Osteoblast (primary cell): ENCODE measurements around the gene KASH5. TPM values are rescaled to one million over a fixed set of nuclear protein-coding genes. Genes with fewer than 3 reads are reported as not detected.
"Not testable (repeated sequence)": the region's sequence is repeated elsewhere in the genome, so short reads cannot be mapped to it uniquely, and the experiment has no call there.

Source experiments
- DNase-seq: peaks from one replicate; pipeline ENCODE4 v3.0.0; 2011; ENCODE audit warnings: low spot score, mixed read lengths; ENCODE audit not compliant: insufficient read length; ENCODE audit errors: missing footprints
- H2AFZ ChIP-seq: 2 replicates; pipeline ENCODE4 v1.6.0; 2011; ENCODE audit warnings: mild to moderate bottlenecking, low read length
- H3K27ac ChIP-seq: 2 replicates; pipeline ENCODE4 v1.5.1; 2011; ENCODE audit warnings: mild to moderate bottlenecking, low read depth, low read length, moderate library complexity
- H3K27me3 ChIP-seq: 2 replicates; pipeline ENCODE4 v1.6.0; 2012; ENCODE audit warnings: mild to moderate bottlenecking, control low read depth, inconsistent platforms, low read length, moderate library complexity; ENCODE audit not compliant: insufficient read depth
- H3K36me3 ChIP-seq: 2 replicates; pipeline ENCODE4 v1.5.1; 2011; ENCODE audit warnings: mild to moderate bottlenecking, low read length, control low read depth, moderate library complexity; ENCODE audit not compliant: insufficient read depth
- H3K4me1 ChIP-seq: 2 replicates; pipeline ENCODE4 v1.5.1; 2011; ENCODE audit warnings: mild to moderate bottlenecking, low read length, control low read depth, moderate library complexity; ENCODE audit not compliant: insufficient read depth
- H3K4me2 ChIP-seq: 2 replicates; pipeline ENCODE4 v1.6.0; 2011; ENCODE audit warnings: mild to moderate bottlenecking, low read length; ENCODE audit not compliant: insufficient read depth
- H3K4me3 ChIP-seq: fragments of 200-600 bp; sonication (generic); 3 replicates; pipeline ENCODE4 v1.5.1; 2012; ENCODE audit warnings: mild to moderate bottlenecking, low read length, inconsistent platforms; ENCODE audit not compliant: insufficient read depth
- H3K79me2 ChIP-seq: 2 replicates; pipeline ENCODE4 v1.6.0; 2012; ENCODE audit warnings: mild to moderate bottlenecking, low read length, control low read depth, inconsistent platforms; ENCODE audit not compliant: insufficient read depth
- H3K9me3 ChIP-seq: 2 replicates; pipeline ENCODE4 v1.5.1; 2011; ENCODE audit warnings: low read depth, low read length, control low read depth
- H4K20me1 ChIP-seq: 2 replicates; pipeline ENCODE4 v1.6.0; 2012; ENCODE audit warnings: mild to moderate bottlenecking, low read length, control low read depth; ENCODE audit not compliant: insufficient read depth
- CTCF ChIP-seq: IDR thresholded peaks from 2 replicates; pipeline ENCODE4 v1.5.1; 2011; ENCODE audit warnings: mild to moderate bottlenecking, low read depth, low read length, moderate library complexity; ENCODE audit errors: extremely low read depth
- total RNA-seq: library from RNA; depleted of rRNA; stranded (reverse); fragments of >200 nt; gene quantifications from 2 replicates; pipeline ENCODE4 v1.2.3, GENCODE V29; 2012

The KASH5 gene
- total RNA-seq, 1 donor, result not detected

- H3K27ac ChIP-seq, result no peak overlapping the region
- peaks cover 3% of the 10 kb centered on the region for H3K79me2 ChIP-seq
- no peaks in the 10 kb centered on the region for H3K9me3 ChIP-seq
- no peak overlapping the region for H3K4me3 ChIP-seq
- no peak for TF ChIP-seq CTCF
- no peaks in the 10 kb centered on the region for H3K27me3 ChIP-seq
- H2AFZ ChIP-seq, result no peak overlapping the region
- peak; percentile 55 for DNase-seq
- H4K20me1 ChIP-seq, result no peaks in the 10 kb centered on the region
- peaks cover 13% of the 10 kb centered on the region for H3K4me1 ChIP-seq
- H3K4me2 ChIP-seq, result no peak overlapping the region
- no peaks in the 10 kb centered on the region for H3K36me3 ChIP-seq
Observed at GRCh38 chr19:49459388-49459787, 71.3 kb downstream of the KASH5 start.

GRCh38 chr19:49461130-49461529 is 73.1 kb downstream of the KASH5 start:
- peaks cover 12% of the 10 kb centered on the region for H3K4me1 ChIP-seq
- not testable (repeated sequence) for H3K79me2 ChIP-seq, H2AFZ ChIP-seq, H3K36me3 ChIP-seq, H3K27ac ChIP-seq, DNase-seq, H3K9me3 ChIP-seq, H3K27me3 ChIP-seq, H3K4me3 ChIP-seq, H4K20me1 ChIP-seq, H3K4me2 ChIP-seq

GRCh38 chr19:49461656-49462055 is 73.6 kb downstream of the KASH5 start:
- Histone ChIP-seq H2AFZ (no peak overlapping the region), H3K79me2 (no peaks in the 10 kb centered on the region), H3K27me3 (no peaks in the 10 kb centered on the region), H3K4me3 (no peak overlapping the region), H3K9me3 (no peaks in the 10 kb centered on the region), H4K20me1 (no peaks in the 10 kb centered on the region), H3K36me3 (peaks cover 5% of the 10 kb centered on the region), H3K27ac (no peak overlapping the region), H3K4me1 (peaks cover 12% of the 10 kb centered on the region), H3K4me2 (no peak overlapping the region)
- TF ChIP-seq CTCF, result no peak
- DNase-seq, result peak; percentile 45

GRCh38 chr19:49462492-49462891 is 74.4 kb downstream of the KASH5 start:
- peak; percentile 81 for DNase-seq
- no peaks in the 10 kb centered on the region for H3K79me2 ChIP-seq
- H3K4me3 ChIP-seq, result no peak overlapping the region
- H3K27ac ChIP-seq, result no peak overlapping the region
- no peaks in the 10 kb centered on the region for H3K9me3 ChIP-seq
- H2AFZ ChIP-seq, result no peak overlapping the region
- peaks cover 5% of the 10 kb centered on the region for H3K36me3 ChIP-seq
- TF ChIP-seq CTCF, result no peak
- no peak overlapping the region for H3K4me2 ChIP-seq
- H4K20me1 ChIP-seq, result no peaks in the 10 kb centered on the region
- H3K4me1 ChIP-seq, result peaks cover 12% of the 10 kb centered on the region
- no peaks in the 10 kb centered on the region for H3K27me3 ChIP-seq
